ENCODE results near the gene FLCN.
"Not testable (repeated sequence)": the region's sequence is repeated elsewhere in the genome, so short reads cannot be mapped to it uniquely, and the experiment has no call there.

FLCN gene

GRCh38 chr17:17213775-17214174 lies 23.2 kb downstream of the FLCN start:
- DNase-seq (ENCODE audit: low read depth, low spot score) = no peak

- no peak for DNase-seq (ENCODE audit: low read depth, low spot score)
Observed at GRCh38 chr17:17207998-17208397, 29.0 kb downstream of the FLCN start.

- no peak for DNase-seq (ENCODE audit: low read depth, low spot score)
Observed at GRCh38 chr17:17206913-17207335, 30.0 kb downstream of the FLCN start.

GRCh38 chr17:17206124-17206912 lies 30.6 kb downstream of the FLCN start, which contains the start of gene PLD6:
PLD6 (minus strand) TSS chr17:17206333; CDS start chr17:17206286, 47 bp downstream.
- no peak for DNase-seq (ENCODE audit: low read depth, low spot score)

GRCh38 chr17:17205368-17206123 lies 31.4 kb downstream of the FLCN start:
- DNase-seq (ENCODE audit: low read depth, low spot score) = no peak

GRCh38 chr17:17204635-17205231 lies 32.2 kb downstream of the FLCN start:
- DNase-seq (ENCODE audit: low read depth, low spot score) = no peak

- DNase-seq (ENCODE audit: low read depth, low spot score) = no peak
Observed at GRCh38 chr17:17204041-17204591, 32.9 kb downstream of the FLCN start.

GRCh38 chr17:17203173-17203730 lies 33.7 kb downstream of the FLCN start:
- DNase-seq (ENCODE audit: low read depth, low spot score) = no peak

- no peak for DNase-seq (ENCODE audit: low read depth, low spot score)
Observed at GRCh38 chr17:17201907-17202306, 35.1 kb downstream of the FLCN start.

- no peak for DNase-seq (ENCODE audit: low read depth, low spot score)
Observed at GRCh38 chr17:17201271-17201670, 35.7 kb downstream of the FLCN start.

- DNase-seq (ENCODE audit: low read depth, low spot score) = no peak
Observed at GRCh38 chr17:17200831-17201230, 36.1 kb downstream of the FLCN start.

- no peak for DNase-seq (ENCODE audit: low read depth, low spot score)
Observed at GRCh38 chr17:17200311-17200710, 36.7 kb downstream of the FLCN start.

- DNase-seq (ENCODE audit: low read depth, low spot score) = no peak
Observed at GRCh38 chr17:17198281-17198680, 38.7 kb downstream of the FLCN start.

- no peak for DNase-seq (ENCODE audit: low read depth, low spot score)
Observed at GRCh38 chr17:17196776-17197175, 40.2 kb downstream of the FLCN start.

- not testable (repeated sequence) for DNase-seq (ENCODE audit: low read depth, low spot score)
Observed at GRCh38 chr17:17195466-17195865, 41.5 kb downstream of the FLCN start.

- DNase-seq (ENCODE audit: low read depth, low spot score) = no peak
Observed at GRCh38 chr17:17191961-17192381, 45.0 kb downstream of the FLCN start.

GRCh38 chr17:17191346-17191792 lies 45.6 kb downstream of the FLCN start:
- no peak for DNase-seq (ENCODE audit: low read depth, low spot score)

GRCh38 chr17:17190188-17190587 lies 46.8 kb downstream of the FLCN start:
- no peak for DNase-seq (ENCODE audit: low read depth, low spot score)

- no peak for DNase-seq (ENCODE audit: low read depth, low spot score)
Observed at GRCh38 chr17:17189559-17189958, 47.4 kb downstream of the FLCN start.

GRCh38 chr17:17188586-17188985 lies 48.4 kb downstream of the FLCN start:
- DNase-seq (ENCODE audit: low read depth, low spot score) = no peak

Measured in brain pericyte (primary cell).